AG04450 (cell line): Measurements from ENCODE around the gene PITPNM3. TPM values are rescaled to one million over a fixed set of nuclear protein-coding genes. Genes with fewer than 3 reads are reported as not detected.

Experiments
- CTCF ChIA-PET: fragments of 300-600, 350-600 bp; formaldehyde crosslinking; extraction: SDS; loops from one replicate; lab custom pipeline; 2022; ENCODE audit warnings: antibody characterized with exemption, inconsistent platforms; lab: Charles Lee
- POLR2A ChIA-PET: fragments of 350-600 bp; formaldehyde crosslinking; extraction: SDS; loops from one replicate; lab custom pipeline; 2021; ENCODE audit warnings: antibody characterized with exemption, inconsistent platforms; lab: Yijun Ruan, JAX
- DNase-seq: peaks from one replicate; pipeline ENCODE4 v3.0.0-alpha.2; 2011; ENCODE audit warnings: low read depth, low spot score
- H3K27ac ChIP-seq: one replicate; pipeline ENCODE4 v1.5.1; 2012; ENCODE audit warnings: low read depth, low read length, control low read depth
- H3K27me3 ChIP-seq: one replicate; pipeline ENCODE4 v1.6.0; 2012; ENCODE audit warnings: low read length; ENCODE audit not compliant: control insufficient read depth, insufficient read depth
- H3K4me3 ChIP-seq: 2 replicates; pipeline ENCODE4 v1.5.1; 2011; ENCODE audit warnings: mild to moderate bottlenecking, low read depth, low read length, control low read depth
- H3K9me3 ChIP-seq: 2 replicates; pipeline ENCODE4 v1.5.1; 2012; ENCODE audit warnings: low read length; ENCODE audit not compliant: control insufficient read depth, insufficient read depth
- CTCF ChIP-seq: IDR thresholded peaks from 2 replicates; pipeline ENCODE4 v1.5.1; 2011; ENCODE audit warnings: low read depth, low read length, control low read depth, inconsistent platforms
- polyA plus RNA-seq: library from polyadenylated mRNA; depleted of rRNA; stranded (reverse); fragments of >200 nt; gene quantifications from 2 replicates; pipeline ENCODE4 v1.2.3, GENCODE V29; 2011

Gene PITPNM3
- polyA plus RNA-seq, 1 experiment = 0.38 TPM

- Histone ChIP-seq H3K4me3 (no peak overlapping the region), H3K9me3 (no peaks in the 10 kb centered on the region), H3K27ac (no peak overlapping the region), H3K27me3 (no peaks in the 10 kb centered on the region)
- TF ChIP-seq CTCF = no peak
- CTCF ChIA-PET = no interaction called here
- DNase-seq = no peak
- POLR2A ChIA-PET = no interaction called here
These were observed 33.0 kb downstream of the PITPNM3 start for GRCh38 chr17:6523330-6523729.

- Histone ChIP-seq H3K27me3 (no peaks in the 10 kb centered on the region), H3K27ac (no peak overlapping the region), H3K4me3 (no peak overlapping the region), H3K9me3 (no peaks in the 10 kb centered on the region)
- no peak for TF ChIP-seq CTCF
- ChIA-PET CTCF (interaction anchor here (0.6 kb wide), 1 partner anchor 49 kb away, joined by 3 read pairs; no protein-coding TSS in a partner anchor), POLR2A (no interaction called here)
- DNase-seq = no peak
These were observed 34.8 kb downstream of the PITPNM3 start for GRCh38 chr17:6521586-6521985.

GRCh38 chr17:6517062-6517461, 39.3 kb downstream of the PITPNM3 start:
- ChIA-PET POLR2A (no interaction called here), CTCF (no interaction called here)
- Histone ChIP-seq H3K27ac (no peak overlapping the region), H3K4me3 (no peak overlapping the region), H3K27me3 (peaks cover 3% of the 10 kb centered on the region), H3K9me3 (no peaks in the 10 kb centered on the region)
- TF ChIP-seq CTCF = no peak
- no peak for DNase-seq

GRCh38 chr17:6514371-6514770, 42.0 kb downstream of the PITPNM3 start:
- Histone ChIP-seq H3K27me3 (peaks cover 3% of the 10 kb centered on the region), H3K9me3 (no peaks in the 10 kb centered on the region), H3K27ac (no peak overlapping the region), H3K4me3 (no peak overlapping the region)
- TF ChIP-seq CTCF = no peak
- CTCF ChIA-PET = no interaction called here
- POLR2A ChIA-PET = no interaction called here
- no peak for DNase-seq

- ChIA-PET POLR2A (interaction anchor here (0.6 kb wide), 1 partner anchor 1575 kb away, joined by 3 read pairs; the partner anchor contains the start of gene ALOX12B), CTCF (interaction anchor here (1.6 kb wide), 1 partner anchor 39 kb away, joined by 8 read pairs; no protein-coding TSS in a partner anchor)
- Histone ChIP-seq H3K27me3 (peaks cover 3% of the 10 kb centered on the region), H3K27ac (no peak overlapping the region), H3K4me3 (no peak overlapping the region), H3K9me3 (no peaks in the 10 kb centered on the region)
- DNase-seq = no peak
- no peak for TF ChIP-seq CTCF
These were observed 43.8 kb downstream of the PITPNM3 start for GRCh38 chr17:6512552-6512951.
